Skeletal muscle satellite cell (primary cell): Measurements from ENCODE around the gene PDE1C.

Source experiments
- H3K27me3 ChIP-seq: 2 replicates; pipeline ENCODE4 v1.7.0; 2013; ENCODE audit warnings: low read length; ENCODE audit not compliant: control insufficient read depth, insufficient read depth
- H3K36me3 ChIP-seq: 2 replicates; pipeline ENCODE4 v1.7.0; 2013; ENCODE audit warnings: mild to moderate bottlenecking, control low read depth, low read length; ENCODE audit not compliant: insufficient read depth
- H3K4me1 ChIP-seq: 2 replicates; pipeline ENCODE4 v1.7.0; 2013; ENCODE audit warnings: low read length; ENCODE audit not compliant: control insufficient read depth, insufficient read depth
- H3K4me2 ChIP-seq: 2 replicates; pipeline ENCODE4 v1.7.0; 2013; ENCODE audit warnings: mild to moderate bottlenecking, low read length
- H3K4me3 ChIP-seq: 2 replicates; pipeline ENCODE4 v1.7.0; 2013; ENCODE audit warnings: low read length
- H3K9ac ChIP-seq: 2 replicates; pipeline ENCODE4 v1.7.0; 2013; ENCODE audit warnings: mild to moderate bottlenecking, low read depth, low read length, moderate library complexity
- H3K9me3 ChIP-seq: replicated peaks from 2 replicates; pipeline ENCODE4 v1.7.0; 2013; ENCODE audit warnings: mild to moderate bottlenecking, control low read depth, low read length

Gene PDE1C

GRCh38 chr7:31758755-31759154, 311.5 kb downstream of the PDE1C start:
- H3K27me3 ChIP-seq: no peaks in the 10 kb centered on the region
- no peak overlapping the region for H3K4me2 ChIP-seq
- no peak overlapping the region for H3K4me3 ChIP-seq
- H3K9ac ChIP-seq: no peak overlapping the region
- H3K36me3 ChIP-seq: no peaks in the 10 kb centered on the region
- H3K4me1 ChIP-seq: no peaks in the 10 kb centered on the region
- no peaks in the 10 kb centered on the region for H3K9me3 ChIP-seq

GRCh38 chr7:31751726-31752125, 318.5 kb downstream of the PDE1C start:
- Histone ChIP-seq H3K4me1 (no peaks in the 10 kb centered on the region), H3K9me3 (no peaks in the 10 kb centered on the region), H3K4me2 (no peak overlapping the region), H3K36me3 (no peaks in the 10 kb centered on the region), H3K9ac (no peak overlapping the region), H3K27me3 (no peaks in the 10 kb centered on the region), H3K4me3 (no peak overlapping the region)

- H3K36me3 ChIP-seq: no peaks in the 10 kb centered on the region
- no peak overlapping the region for H3K4me2 ChIP-seq
- H3K9ac ChIP-seq: no peak overlapping the region
- H3K4me3 ChIP-seq: no peak overlapping the region
- no peaks in the 10 kb centered on the region for H3K9me3 ChIP-seq
- peaks cover 3% of the 10 kb centered on the region for H3K27me3 ChIP-seq
- no peaks in the 10 kb centered on the region for H3K4me1 ChIP-seq
Observed at GRCh38 chr7:31748084-31748483, 322.1 kb downstream of the PDE1C start.

- H3K36me3 ChIP-seq: no peaks in the 10 kb centered on the region
- H3K4me2 ChIP-seq: no peak overlapping the region
- H3K9ac ChIP-seq: no peak overlapping the region
- no peaks in the 10 kb centered on the region for H3K4me1 ChIP-seq
- H3K4me3 ChIP-seq: no peak overlapping the region
- H3K9me3 ChIP-seq: no peaks in the 10 kb centered on the region
- H3K27me3 ChIP-seq: peaks cover 8% of the 10 kb centered on the region
Observed at GRCh38 chr7:31747553-31747952, 322.7 kb downstream of the PDE1C start.

- no peak overlapping the region for H3K4me2 ChIP-seq
- no peaks in the 10 kb centered on the region for H3K36me3 ChIP-seq
- no peaks in the 10 kb centered on the region for H3K9me3 ChIP-seq
- H3K4me1 ChIP-seq: no peaks in the 10 kb centered on the region
- peaks cover 17% of the 10 kb centered on the region for H3K27me3 ChIP-seq
- no peak overlapping the region for H3K4me3 ChIP-seq
- H3K9ac ChIP-seq: no peak overlapping the region
Observed at GRCh38 chr7:31744294-31744874, 325.8 kb downstream of the PDE1C start.

- Histone ChIP-seq H3K27me3 (peaks cover 18% of the 10 kb centered on the region), H3K9ac (no peak overlapping the region), H3K4me2 (no peak overlapping the region), H3K36me3 (no peaks in the 10 kb centered on the region), H3K9me3 (no peaks in the 10 kb centered on the region), H3K4me3 (no peak overlapping the region), H3K4me1 (no peaks in the 10 kb centered on the region)
Observed at GRCh38 chr7:31741852-31742251, 328.4 kb downstream of the PDE1C start.

GRCh38 chr7:31735991-31736982, 333.9 kb downstream of the PDE1C start:
- Histone ChIP-seq H3K27me3 (peaks cover 4% of the 10 kb centered on the region), H3K4me3 (no peak overlapping the region), H3K9me3 (no peaks in the 10 kb centered on the region), H3K4me1 (no peaks in the 10 kb centered on the region), H3K9ac (no peak overlapping the region), H3K4me2 (no peak overlapping the region), H3K36me3 (no peaks in the 10 kb centered on the region)

GRCh38 chr7:31734456-31734855, 335.8 kb downstream of the PDE1C start:
- Histone ChIP-seq H3K4me1 (no peaks in the 10 kb centered on the region), H3K4me2 (no peak overlapping the region), H3K4me3 (no peak overlapping the region), H3K27me3 (peaks cover 2% of the 10 kb centered on the region), H3K9me3 (no peaks in the 10 kb centered on the region), H3K9ac (no peak overlapping the region), H3K36me3 (no peaks in the 10 kb centered on the region)

GRCh38 chr7:31729195-31729804, 340.9 kb downstream of the PDE1C start:
- Histone ChIP-seq H3K4me3 (no peak overlapping the region), H3K4me1 (no peaks in the 10 kb centered on the region), H3K4me2 (no peak overlapping the region), H3K36me3 (no peaks in the 10 kb centered on the region), H3K9me3 (no peaks in the 10 kb centered on the region), H3K27me3 (no peaks in the 10 kb centered on the region), H3K9ac (no peak overlapping the region)

GRCh38 chr7:31724696-31725095, 345.5 kb downstream of the PDE1C start:
- Histone ChIP-seq H3K9ac (no peak overlapping the region), H3K9me3 (no peaks in the 10 kb centered on the region), H3K4me3 (no peak overlapping the region), H3K36me3 (no peaks in the 10 kb centered on the region), H3K4me2 (no peak overlapping the region), H3K4me1 (no peaks in the 10 kb centered on the region), H3K27me3 (no peaks in the 10 kb centered on the region)

- H3K4me2 ChIP-seq: no peak overlapping the region
- H3K36me3 ChIP-seq: no peaks in the 10 kb centered on the region
- no peak overlapping the region for H3K4me3 ChIP-seq
- H3K4me1 ChIP-seq: no peaks in the 10 kb centered on the region
- H3K9me3 ChIP-seq: no peaks in the 10 kb centered on the region
- no peaks in the 10 kb centered on the region for H3K27me3 ChIP-seq
- no peak overlapping the region for H3K9ac ChIP-seq
Observed at GRCh38 chr7:31720366-31720765, 349.8 kb downstream of the PDE1C start.
